Upper lobe of left lung (tissue), 6 donors: ENCODE results near the gene PMVK. TPM values are rescaled to one million over a fixed set of nuclear protein-coding genes. Genes with fewer than 3 reads are reported as not detected.
"Not testable (repeated sequence)": the region's sequence is repeated elsewhere in the genome, so short reads cannot be mapped to it uniquely, and the experiment has no call there.

Source experiments
- ATAC-seq, 2 donors: fragments of 200-7000 bp; cut with Tn5 transposase; one replicate each; pipeline ENCODE4 v1.9.1; 2022; ENCODE audit warnings: mild to moderate bottlenecking in 2 of 2, moderate library complexity in 2 of 2; ENCODE audit not compliant: low FRiP score in 2 of 2
- DNase-seq, 2 donors: peaks; one replicate each; pipeline ENCODE4 v3.0.0-alpha.2; 2019 to 2020
- H3K27ac ChIP-seq, 4 donors: fragments of 200-600 bp; sonication (generic); one replicate each; pipeline ENCODE4 v1.5.1; 2016 to 2019
- H3K27me3 ChIP-seq, 4 donors: fragments of 200-600 bp; sonication (generic); one replicate each; pipeline ENCODE4 v1.5.1; 2017 to 2019
- H3K36me3 ChIP-seq, 4 donors: fragments of 200-600 bp; sonication (generic); one replicate each; pipeline ENCODE4 v1.5.1; 2016 to 2019
- H3K4me1 ChIP-seq, 4 donors: fragments of 200-600 bp; sonication (generic); one replicate each; pipeline ENCODE4 v1.5.1; 2018 to 2019
- H3K4me3 ChIP-seq, 4 donors: fragments of 200-600 bp; sonication (generic); one replicate each; pipeline ENCODE4 v1.5.1; 2017 to 2019; ENCODE audit warnings: mild to moderate bottlenecking in 2 of 4, moderate library complexity in 1 of 4
- H3K9me3 ChIP-seq, 4 donors: fragments of 200-600 bp; sonication (generic); one replicate each; pipeline ENCODE4 v1.5.1; 2018 to 2019
- CTCF ChIP-seq, 6 experiments: fragments of 450-650 bp in 4 of 6; fragments of 200-600 bp in 2 of 6; sonication (generic) in 2 of 6; IDR thresholded peaks; one replicate each; pipeline ENCODE4 v1.5.1; 2016 to 2019; ENCODE audit warnings: antibody characterized with exemption in 6 of 6
- EP300 ChIP-seq, 4 donors: sonication (generic); formaldehyde crosslinking; IDR thresholded peaks; one replicate each; pipeline ENCODE4 v1.5.1; 2017; ENCODE audit warnings: antibody characterized with exemption in 4 of 4, control low read depth in 2 of 4
- POLR2A ChIP-seq, 4 donors: fragments of 450-650 bp; IDR thresholded peaks; one replicate each; pipeline ENCODE4 v1.5.1; 2016 to 2017; ENCODE audit warnings: antibody characterized with exemption in 4 of 4, mild to moderate bottlenecking in 2 of 4
- POLR2AphosphoS5 ChIP-seq, 2 donors: sonication (generic); formaldehyde crosslinking; IDR thresholded peaks; one replicate each; pipeline ENCODE4 v1.5.1; 2017; ENCODE audit warnings: antibody characterized with exemption in 2 of 2
- WGBS, 2 donors: methylation state at CpG; one replicate each; pipeline ENCODE4 v1.1.5; 2017 to 2018; 5-methylcytosine and 5-hydroxymethylcytosine counted together
- total RNA-seq, 6 donors: library from RNA; depleted of rRNA in 4 of 6; stranded (reverse); fragments of >200 nt in 4 of 6; gene quantifications; one replicate each; pipeline versions ENCODE4 v1.1.0 to v1.2.1, GENCODE V29; 2016 to 2021
- donor health status: DM: no; HTN: no; CAD: no; lungs with moderate emphysema.
- donor health status: DM: no; HTN: yes; CAD: no; lungs with severe emphysema.

Gene PMVK
- total RNA-seq, 6 donors from 2014 or later = 9.4 to 51.6 (median 29.8) TPM

DNA sequence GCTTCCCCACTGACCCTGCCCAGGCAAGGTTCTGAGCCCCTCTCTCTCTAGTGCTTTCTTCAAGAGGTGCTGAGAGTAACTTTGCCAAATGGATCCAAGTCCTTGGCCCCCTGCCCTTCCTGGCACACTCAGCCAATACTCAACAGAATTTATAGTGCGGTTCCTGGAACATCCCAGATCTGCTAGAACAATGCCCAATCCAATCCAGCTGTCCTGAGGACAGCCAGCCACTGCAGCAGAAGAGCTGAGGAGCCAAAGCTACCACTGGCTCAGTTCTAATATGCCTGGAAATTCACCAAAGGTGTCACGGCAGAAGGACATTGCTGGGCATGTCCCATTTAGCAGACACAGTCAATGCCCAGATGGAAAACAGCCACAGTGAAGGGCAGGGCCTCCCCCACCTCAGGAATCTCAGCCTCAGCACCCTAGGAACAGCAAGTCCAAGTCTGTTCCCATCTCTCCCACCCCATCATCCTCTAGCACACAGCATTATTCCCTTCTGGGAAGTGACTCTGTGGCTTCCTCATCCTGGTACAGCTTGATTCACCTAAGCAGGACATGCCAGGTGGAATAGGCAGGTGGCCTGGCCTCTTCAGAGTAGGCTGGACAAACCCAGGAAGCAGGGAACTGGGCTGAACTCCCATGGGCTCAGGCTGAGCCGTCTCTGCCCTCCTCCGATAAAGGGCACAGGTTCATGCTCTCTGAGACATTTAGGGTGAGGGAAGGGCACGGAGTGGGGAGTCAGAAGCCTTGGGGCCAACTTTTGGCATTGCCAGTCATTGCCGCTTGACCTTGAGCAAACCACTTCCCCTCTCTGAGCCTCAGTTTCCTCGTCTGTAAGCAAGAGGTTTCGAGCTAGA is 24.6 kb downstream of the PMVK start:
- Histone ChIP-seq H3K27ac (no peak overlapping the region), H3K27me3 (no peaks in the 10 kb centered on the region), H3K4me1 (no peaks in the 10 kb centered on the region), H3K4me3 (no peak overlapping the region), H3K9me3 (no peaks in the 10 kb centered on the region), H3K36me3 (no peaks in the 10 kb centered on the region)
- 91 to 100% methylated on average over 6 to 8 of the region's 8 CpGs for WGBS, 2 donors
- TF ChIP-seq POLR2A (IDR thresholded peaks at IDR 0.05) (no peak), EP300 (IDR thresholded peaks at IDR 0.05) (no peak), POLR2AphosphoS5 (IDR thresholded peaks at IDR 0.05) (no peak), CTCF (IDR thresholded peaks at IDR 0.05) (no peak)
- ATAC-seq = no peak
- no peak for DNase-seq

DNA sequence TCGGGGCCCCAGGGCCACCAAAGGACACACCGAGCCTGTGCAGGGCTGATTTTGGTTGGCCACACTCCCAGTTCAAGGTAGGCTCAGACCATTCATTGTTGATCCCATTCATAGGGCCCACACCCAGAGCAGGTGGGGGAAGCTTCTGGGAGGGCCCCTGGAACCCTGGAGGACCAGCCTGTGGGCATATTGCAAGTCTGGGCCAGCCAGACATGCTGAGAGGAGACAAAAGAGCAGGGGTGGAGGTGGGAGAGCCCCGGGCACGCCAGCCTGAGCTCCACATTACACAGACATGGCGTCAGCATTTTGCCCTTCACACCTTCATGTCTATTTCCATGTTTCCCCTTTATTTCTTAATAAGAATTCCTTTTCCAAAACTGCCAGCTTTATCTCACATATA is 25.7 kb downstream of the PMVK start:
- Histone ChIP-seq H3K9me3 (no peaks in the 10 kb centered on the region), H3K4me3 (no peak overlapping the region), H3K27ac (no peak overlapping the region), H3K36me3 (no peaks in the 10 kb centered on the region), H3K4me1 (no peaks in the 10 kb centered on the region), H3K27me3 (no peaks in the 10 kb centered on the region)
- DNase-seq (no peak), ATAC-seq (no peak)
- WGBS, 2 donors = 89 to 96% methylated on average over 4 to 5 of the region's 5 CpGs
- TF ChIP-seq POLR2A (IDR thresholded peaks at IDR 0.05) (no peak), CTCF (IDR thresholded peaks at IDR 0.05) (no peak), EP300 (IDR thresholded peaks at IDR 0.05) (no peak), POLR2AphosphoS5 (IDR thresholded peaks at IDR 0.05) (no peak)

DNA sequence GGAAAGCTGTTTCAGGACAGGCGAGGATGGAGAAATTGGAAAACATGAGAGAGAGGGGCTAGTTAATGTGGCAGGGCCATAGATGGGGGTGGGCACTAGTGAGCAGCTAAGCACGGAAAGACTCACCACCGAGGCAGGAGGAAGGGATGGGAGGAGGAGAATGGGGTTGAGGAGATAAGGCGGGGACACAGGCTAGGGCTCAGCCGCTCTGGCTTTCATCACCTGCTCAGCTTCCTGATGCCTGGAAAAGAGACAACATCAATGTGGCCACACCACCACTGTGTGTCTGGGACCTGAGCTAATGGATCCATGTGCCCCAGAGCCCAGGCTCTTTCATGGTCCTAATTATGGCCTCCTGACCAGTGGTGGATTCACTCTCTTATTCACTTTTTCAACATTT is 27.6 kb downstream of the PMVK start:
- no peak overlapping the region for H3K27ac ChIP-seq
- H3K4me3 ChIP-seq = no peak overlapping the region
- ATAC-seq (no peak), DNase-seq (no peak)
- no peaks in the 10 kb centered on the region for H3K4me1 ChIP-seq
- no peaks in the 10 kb centered on the region for H3K36me3 ChIP-seq
- H3K27me3 ChIP-seq = no peaks in the 10 kb centered on the region
- no peaks in the 10 kb centered on the region for H3K9me3 ChIP-seq
- 86 to 94% methylated on average over 5 of the region's 5 CpGs for WGBS, 2 donors
- no peak for TF ChIP-seq POLR2AphosphoS5 (IDR thresholded peaks at IDR 0.05)
- TF ChIP-seq POLR2A (IDR thresholded peaks at IDR 0.05) = no peak
- no peak for TF ChIP-seq CTCF (IDR thresholded peaks at IDR 0.05)
- TF ChIP-seq EP300 (IDR thresholded peaks at IDR 0.05) = no peak

DNA sequence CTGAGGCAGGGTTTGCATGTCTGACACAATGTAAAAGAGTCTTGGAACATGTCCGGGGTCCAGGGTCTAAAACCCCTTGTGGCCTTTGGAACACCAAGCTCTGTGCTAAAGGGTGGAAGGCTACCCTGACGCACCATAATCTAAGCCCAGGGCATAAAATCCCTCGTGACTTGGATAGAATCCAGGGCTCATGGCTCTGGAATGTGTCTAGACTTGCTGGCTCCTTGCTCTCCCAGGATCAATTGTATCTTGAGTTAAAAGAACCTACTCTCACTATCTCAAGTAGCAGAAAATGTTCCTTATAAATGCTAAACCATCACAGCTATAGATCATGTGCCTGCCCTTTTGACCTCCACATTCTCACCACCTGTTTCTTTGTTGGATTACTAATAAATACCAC is 28.4 kb downstream of the PMVK start:
- DNase-seq, H3K27ac ChIP-seq, ATAC-seq, H3K36me3 ChIP-seq, H3K4me1 ChIP-seq, H3K4me3 ChIP-seq, H3K9me3 ChIP-seq, H3K27me3 ChIP-seq: not testable (repeated sequence)
- 70 to 73% methylated on average over 3 of the region's 3 CpGs for WGBS, 2 donors

DNA sequence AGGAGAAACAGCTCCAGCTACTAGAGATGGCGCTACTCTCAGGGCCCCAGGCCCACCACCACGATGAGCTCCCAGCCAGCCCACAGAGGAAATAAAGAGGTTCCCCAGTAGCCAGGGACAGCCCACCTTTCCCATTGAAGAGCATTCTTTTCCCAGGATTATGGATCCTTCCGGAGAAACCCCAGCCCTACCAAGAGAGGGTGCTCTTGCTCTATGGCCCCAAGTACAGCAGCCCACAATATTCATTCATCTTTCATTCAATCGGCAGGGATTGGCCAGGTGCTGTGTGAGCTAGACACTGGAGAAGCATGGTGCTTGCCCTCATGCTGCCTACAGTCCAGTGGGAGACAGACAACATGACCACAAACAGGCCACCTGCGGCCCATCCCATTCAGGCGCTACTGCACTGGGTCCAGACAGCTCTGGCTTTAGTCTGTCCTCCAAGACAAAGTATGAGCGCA is 29.9 kb downstream of the PMVK start:
- H3K27ac ChIP-seq = no peak overlapping the region
- H3K9me3 ChIP-seq = no peaks in the 10 kb centered on the region
- H3K4me3 ChIP-seq = no peak overlapping the region
- peak in 1 of 2 donors; percentile 17 for ATAC-seq
- H3K4me1 ChIP-seq = no peaks in the 10 kb centered on the region
- H3K36me3 ChIP-seq = no peaks in the 10 kb centered on the region
- 77 to 87% methylated on average over 3 to 7 of the region's 7 CpGs for WGBS, 2 donors
- no peak for DNase-seq
- H3K27me3 ChIP-seq = no peaks in the 10 kb centered on the region
- TF ChIP-seq EP300 (IDR thresholded peaks at IDR 0.05) (no peak), CTCF (IDR thresholded peaks at IDR 0.05) (peak in 3 of 6 experiments; percentile 16 to 33 (median 24))
